ENCODE measurements around the gene PKN1. TPM values are rescaled to one million over a fixed set of nuclear protein-coding genes. Genes with fewer than 3 reads are reported as not detected.
"Not testable (repeated sequence)": the region's sequence is repeated elsewhere in the genome, so short reads cannot be mapped to it uniquely, and the experiment has no call there.

The PKN1 gene
- total RNA-seq, 1 donor from 2014 or later, result 207 TPM

DNA sequence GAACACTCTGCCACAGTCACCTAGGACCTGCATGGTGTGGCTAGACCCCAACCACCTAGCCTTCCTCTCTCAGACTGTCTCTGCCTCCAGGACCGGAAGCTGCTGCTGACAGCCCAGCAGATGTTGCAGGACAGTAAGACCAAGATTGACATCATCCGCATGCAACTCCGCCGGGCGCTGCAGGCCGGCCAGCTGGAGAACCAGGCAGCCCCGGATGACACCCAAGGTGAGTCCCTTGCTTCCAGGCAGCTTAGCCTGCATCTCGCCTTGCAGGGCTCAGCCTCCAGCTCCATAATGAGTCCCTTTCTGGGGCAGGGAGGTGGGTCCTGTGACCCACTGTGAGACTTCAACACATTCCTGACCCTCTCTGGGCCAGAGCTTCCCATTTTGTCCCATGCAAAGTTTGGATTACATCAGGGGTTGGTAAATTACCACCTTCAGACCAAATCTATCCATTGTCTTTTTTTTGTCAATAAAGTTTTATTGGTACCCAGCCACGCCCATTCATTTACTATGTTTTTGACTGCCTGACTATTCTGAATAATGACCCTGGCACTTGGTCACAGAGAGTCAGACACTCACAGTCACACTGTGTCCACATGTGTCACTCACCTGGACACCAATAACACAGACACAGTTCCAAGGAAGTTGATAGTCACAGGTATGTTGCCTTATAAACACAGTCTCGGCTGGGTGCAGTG, 13.4 kb downstream of the PKN1 start:
- no peaks in the 10 kb centered on the region for H3K9me3 Mint-ChIP-seq (ENCODE audit: unreplicated experiment)
- peak overlapping the region; percentile 7 for H3K4me3 Mint-ChIP-seq (ENCODE audit: unreplicated experiment)
- H3K27ac Mint-ChIP-seq (ENCODE audit: unreplicated experiment), result no peak overlapping the region
- peaks cover 59% of the 10 kb centered on the region for H3K36me3 Mint-ChIP-seq (ENCODE audit: low read depth, unreplicated experiment)
- no peak for TF ChIP-seq CTCF (IDR thresholded peaks at IDR 0.05; ENCODE audit: unreplicated experiment)
- H3K4me1 Mint-ChIP-seq (ENCODE audit: unreplicated experiment), result no peaks in the 10 kb centered on the region
- DNase-seq (ENCODE audit: low spot score), result no peak
- peaks cover 10% of the 10 kb centered on the region for H3K27me3 Mint-ChIP-seq (ENCODE audit: unreplicated experiment)

DNA sequence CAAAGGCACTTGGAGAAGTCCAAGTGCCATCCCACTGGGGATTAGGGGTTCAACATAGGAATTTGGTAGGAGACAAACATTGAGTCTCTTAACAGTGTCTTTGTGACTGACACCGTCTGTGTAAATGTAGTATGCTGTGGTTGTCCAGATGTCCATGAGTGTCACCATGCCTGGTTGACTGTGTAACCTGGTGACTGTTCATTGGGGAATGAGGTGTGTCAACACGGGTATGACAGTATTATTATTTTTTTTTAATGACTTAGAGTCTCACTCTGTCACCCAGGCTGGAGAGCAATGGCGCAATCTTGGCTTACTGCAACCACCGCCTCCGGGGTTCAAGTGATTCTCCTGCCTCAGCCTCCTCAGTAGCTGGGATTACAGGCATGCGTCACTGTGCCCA, 16.2 kb downstream of the PKN1 start:
- TF ChIP-seq CTCF (IDR thresholded peaks at IDR 0.05; ENCODE audit: unreplicated experiment), result no peak
- Mint-ChIP-seq H3K27ac (ENCODE audit: unreplicated experiment) (no peak overlapping the region), H3K4me3 (ENCODE audit: unreplicated experiment) (peak overlapping the region; percentile 84), H3K27me3 (ENCODE audit: unreplicated experiment) (peaks cover 6% of the 10 kb centered on the region), H3K36me3 (ENCODE audit: low read depth, unreplicated experiment) (peaks cover 47% of the 10 kb centered on the region), H3K4me1 (ENCODE audit: unreplicated experiment) (no peaks in the 10 kb centered on the region), H3K9me3 (ENCODE audit: unreplicated experiment) (no peaks in the 10 kb centered on the region)
- DNase-seq (ENCODE audit: low spot score), result no peak

GRCh38 chr19:14450168-14450874, 17.2 kb downstream of the PKN1 start:
- H3K27me3 Mint-ChIP-seq (ENCODE audit: unreplicated experiment), result peaks cover 6% of the 10 kb centered on the region
- H3K36me3 Mint-ChIP-seq (ENCODE audit: low read depth, unreplicated experiment), result peaks cover 43% of the 10 kb centered on the region
- peak overlapping the region; percentile 73 for H3K4me3 Mint-ChIP-seq (ENCODE audit: unreplicated experiment)
- peak overlapping the region; percentile 42 for H3K27ac Mint-ChIP-seq (ENCODE audit: unreplicated experiment)
- no peak for TF ChIP-seq CTCF (IDR thresholded peaks at IDR 0.05; ENCODE audit: unreplicated experiment)
- peak; percentile 61 for DNase-seq (ENCODE audit: low spot score)
- no peaks in the 10 kb centered on the region for H3K4me1 Mint-ChIP-seq (ENCODE audit: unreplicated experiment)
- H3K9me3 Mint-ChIP-seq (ENCODE audit: unreplicated experiment), result no peaks in the 10 kb centered on the region

GRCh38 chr19:14450876-14451275, 17.8 kb downstream of the PKN1 start:
- peaks cover 6% of the 10 kb centered on the region for H3K27me3 Mint-ChIP-seq (ENCODE audit: unreplicated experiment)
- no peaks in the 10 kb centered on the region for H3K9me3 Mint-ChIP-seq (ENCODE audit: unreplicated experiment)
- no peak overlapping the region for H3K27ac Mint-ChIP-seq (ENCODE audit: unreplicated experiment)
- H3K4me3 Mint-ChIP-seq (ENCODE audit: unreplicated experiment), result peak overlapping the region; percentile 37
- no peak for DNase-seq (ENCODE audit: low spot score)
- no peak for TF ChIP-seq CTCF (IDR thresholded peaks at IDR 0.05; ENCODE audit: unreplicated experiment)
- no peaks in the 10 kb centered on the region for H3K4me1 Mint-ChIP-seq (ENCODE audit: unreplicated experiment)
- peaks cover 43% of the 10 kb centered on the region for H3K36me3 Mint-ChIP-seq (ENCODE audit: low read depth, unreplicated experiment)

GRCh38 chr19:14452303-14452702, 19.2 kb downstream of the PKN1 start:
- peaks cover 35% of the 10 kb centered on the region for H3K36me3 Mint-ChIP-seq (ENCODE audit: low read depth, unreplicated experiment)
- H3K27ac Mint-ChIP-seq (ENCODE audit: unreplicated experiment); H3K27me3 Mint-ChIP-seq (ENCODE audit: unreplicated experiment); H3K4me1 Mint-ChIP-seq (ENCODE audit: unreplicated experiment); H3K9me3 Mint-ChIP-seq (ENCODE audit: unreplicated experiment); H3K4me3 Mint-ChIP-seq (ENCODE audit: unreplicated experiment); DNase-seq (ENCODE audit: low spot score): not testable (repeated sequence)

Measured in endothelial cell (in vitro differentiated cells).